GM19328 (cell line): ENCODE measurements around the gene ACSF3.
"Not testable (repeated sequence)": the region's sequence is repeated elsewhere in the genome, so short reads cannot be mapped to it uniquely, and the experiment has no call there.

Source experiments
- ATAC-seq: cut with Tn5 transposase; IDR thresholded peaks from one replicate; pipeline ENCODE4 v1.9.1; 2021; ENCODE audit warnings: mild to moderate bottlenecking, moderate library complexity; ENCODE audit not compliant: unreplicated experiment

ACSF3 gene

GRCh38 chr16:89055313-89055712, 38.3 kb upstream of the ACSF3 start:
- no peak for ATAC-seq

- no peak for ATAC-seq
Observed at GRCh38 chr16:89055894-89056555, 37.6 kb upstream of the ACSF3 start.

GRCh38 chr16:89056592-89056991, 37.1 kb upstream of the ACSF3 start:
- ATAC-seq, result no peak

- ATAC-seq, result no peak
Observed at GRCh38 chr16:89057738-89058137, 35.9 kb upstream of the ACSF3 start.

GRCh38 chr16:89058812-89059211, 34.8 kb upstream of the ACSF3 start:
- ATAC-seq, result no peak

GRCh38 chr16:89060207-89060794, 33.4 kb upstream of the ACSF3 start:
- ATAC-seq, result no peak

- no peak for ATAC-seq
Observed at GRCh38 chr16:89061086-89061485, 32.6 kb upstream of the ACSF3 start.

- ATAC-seq, result no peak
Observed at GRCh38 chr16:89061590-89062380, 31.9 kb upstream of the ACSF3 start.

- no peak for ATAC-seq
Observed at GRCh38 chr16:89062389-89063345, 31.0 kb upstream of the ACSF3 start.

GRCh38 chr16:89063768-89064320, 29.8 kb upstream of the ACSF3 start:
- no peak for ATAC-seq

- ATAC-seq, result no peak
Observed at GRCh38 chr16:89064606-89065457, 28.8 kb upstream of the ACSF3 start.

GRCh38 chr16:89065458-89065822, 28.2 kb upstream of the ACSF3 start:
- no peak for ATAC-seq

- ATAC-seq, result no peak
Observed at GRCh38 chr16:89066721-89067120, 26.9 kb upstream of the ACSF3 start.

GRCh38 chr16:89067677-89068443, 25.8 kb upstream of the ACSF3 start:
- ATAC-seq, result no peak

GRCh38 chr16:89068814-89069616, 24.6 kb upstream of the ACSF3 start:
- not testable (repeated sequence) for ATAC-seq

GRCh38 chr16:89069920-89070319, 23.7 kb upstream of the ACSF3 start:
- no peak for ATAC-seq

- no peak for ATAC-seq
Observed at GRCh38 chr16:89070590-89070989, 23.1 kb upstream of the ACSF3 start.
